ENCODE data around the gene JMJD1C. TPM values are rescaled to one million over a fixed set of nuclear protein-coding genes. Genes with fewer than 3 reads are reported as not detected.

JMJD1C gene
- total RNA-seq (2021; ENCODE audit: unreplicated experiment) (66.3 TPM), Bru-seq, nascent RNA (percentile 95 among the genes with signal in this experiment), BruChase-seq, experiment 1, labeled RNA remaining after a 6-hour chase (percentile 79 among the genes with signal in this experiment), BruChase-seq, experiment 2, labeled RNA remaining after a 2-hour chase (percentile 89 among the genes with signal in this experiment)
- polyA plus RNA-seq (2012) = 12.5 and 19.0 TPM in 2 replicates
- long read RNA-seq, partial matches to known transcripts = 29 of 42 reads
- long read RNA-seq, other reads (novel, unspliced or antisense) = 13 of 42 reads

DNA sequence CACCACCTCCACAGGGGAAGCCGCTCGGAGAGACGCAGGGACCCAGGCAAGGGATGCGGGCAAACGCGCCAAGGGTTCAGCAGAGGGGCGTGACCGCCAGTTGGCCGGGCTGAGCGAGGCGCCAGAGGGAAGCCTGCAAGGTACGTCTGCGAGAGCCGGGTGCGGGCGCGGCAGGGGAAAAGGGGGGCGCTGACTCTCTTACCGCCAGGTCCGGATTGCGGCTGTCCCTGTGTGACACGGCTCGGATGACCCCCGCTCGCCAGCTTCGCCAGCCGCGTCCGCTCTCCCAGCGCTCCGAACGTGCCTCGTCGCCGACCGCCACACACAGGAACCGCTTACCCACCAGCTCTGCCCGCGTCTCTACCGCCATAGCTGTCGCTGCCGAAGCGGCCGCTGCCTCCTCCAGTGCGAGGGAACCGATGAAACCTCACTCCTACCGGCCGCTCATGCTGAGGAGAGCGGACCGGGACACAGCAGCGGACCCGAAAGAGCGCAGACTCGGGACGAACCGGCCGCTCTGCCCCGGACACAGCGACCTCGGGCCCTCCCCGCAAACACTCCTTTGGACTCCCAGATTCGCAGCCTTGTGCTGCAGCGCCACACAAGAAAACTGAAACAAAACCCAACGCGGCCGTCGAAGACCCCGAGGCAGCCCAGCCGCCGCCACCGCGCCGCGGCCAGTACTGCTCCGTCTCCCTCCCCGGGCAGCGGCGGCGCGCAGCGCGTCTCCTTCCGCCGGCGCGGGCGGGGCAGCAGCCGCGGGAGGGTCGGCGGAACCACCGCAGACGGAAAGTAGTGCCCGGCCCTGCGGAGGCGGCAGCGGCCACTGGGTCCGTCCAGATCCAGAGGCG, at the start of gene JMJD1C:
TSS of gene JMJD1C (minus strand) at position 685 of the 851 bp plus-strand sequence. CDS start at position 370, 315 bp downstream.
- H4K20me1 ChIP-seq (ENCODE audit: insufficient read depth) = peaks cover 11% of the 10 kb centered on the region; the same call in 1 of the 2 replicates
- DNase-seq (ENCODE audit: low read depth, low spot score) (peak; percentile 72), ATAC-seq (peak; percentile 82)
- peak within 1 kb of the TSS; percentile 79 for H3K9ac ChIP-seq (ENCODE audit: low read length)
- ChIA-PET POLR2A (interaction anchor here (0.6 to 1.4 kb wide), 4 partner anchors 11 to 164 kb away, joined by 3 to 5 read pairs (median 3); no protein-coding TSS in a partner anchor), RAD21 (ENCODE audit: low non-redundant PET in 1 of 2, low total read pairs in 2 of 2, uncharacterized antibody in 2 of 2, unreplicated experiment in 2 of 2) (no interaction called here), CTCF (no interaction called here)
- H3K27ac ChIP-seq (ENCODE audit: low read depth, low read length) = peak within 1 kb of the TSS; percentile 79
- peak within 1 kb of the TSS; percentile 77 for H3K4me2 ChIP-seq (ENCODE audit: low read length)
- H3K4me1 ChIP-seq (ENCODE audit: control insufficient read depth in 1 of 2, insufficient read depth in 2 of 2, low read length in 2 of 2) = peaks cover 10 to 24% of the 10 kb centered on the region in 2 experiments; a peak in 3 of 4 replicates
- H2AFZ ChIP-seq (ENCODE audit: low read depth, low read length, poor library complexity, severe bottlenecking) = no peak within 1 kb of the TSS
- no peaks in the 10 kb centered on the region for H3K27me3 ChIP-seq (ENCODE audit: insufficient read depth, low read length)
- H3K9me3 ChIP-seq (ENCODE audit: control insufficient read depth in 1 of 2, insufficient read depth in 1 of 2, low read depth in 1 of 2, low read length in 2 of 2) = no peaks in the 10 kb centered on the region
- peaks cover 90% of the 10 kb centered on the region for H3K79me2 ChIP-seq (ENCODE audit: insufficient read depth, low read length)
- no peaks in the 10 kb centered on the region for H3K9me2 ChIP-seq (ENCODE audit: insufficient read depth)
- H3K36me3 ChIP-seq (ENCODE audit: control insufficient read depth in 1 of 2, insufficient read depth in 2 of 2, low read length in 2 of 2) = no peaks in the 10 kb centered on the region
- intact Hi-C loops (cut with micrococcal nuclease) = loop anchor here (1.0 to 10.0 kb wide), 4 partner anchors 57 to 249 kb away; no protein-coding TSS in a partner anchor
- BruUV-seq (replicated peaks) = no TSS peak
- peak within 1 kb of the TSS; percentile 78 to 88 for H3K4me3 ChIP-seq (replicated peaks in 1 of 2; ENCODE audit: low read depth in 1 of 2, low read length in 2 of 2)
- no peak for TF ChIP-seq ELF1 (IDR thresholded peaks at IDR 0.05; ENCODE audit: borderline replicate concordance, low read depth)
- TF ChIP-seq YY1 (IDR thresholded peaks at IDR 0.05; ENCODE audit: extremely low read depth, insufficient replicate concordance, low read depth, low read length) = peak; percentile 63
- peak; percentile 74 for TF ChIP-seq MAX (IDR thresholded peaks at IDR 0.05)
- TF ChIP-seq, protein P1, sequence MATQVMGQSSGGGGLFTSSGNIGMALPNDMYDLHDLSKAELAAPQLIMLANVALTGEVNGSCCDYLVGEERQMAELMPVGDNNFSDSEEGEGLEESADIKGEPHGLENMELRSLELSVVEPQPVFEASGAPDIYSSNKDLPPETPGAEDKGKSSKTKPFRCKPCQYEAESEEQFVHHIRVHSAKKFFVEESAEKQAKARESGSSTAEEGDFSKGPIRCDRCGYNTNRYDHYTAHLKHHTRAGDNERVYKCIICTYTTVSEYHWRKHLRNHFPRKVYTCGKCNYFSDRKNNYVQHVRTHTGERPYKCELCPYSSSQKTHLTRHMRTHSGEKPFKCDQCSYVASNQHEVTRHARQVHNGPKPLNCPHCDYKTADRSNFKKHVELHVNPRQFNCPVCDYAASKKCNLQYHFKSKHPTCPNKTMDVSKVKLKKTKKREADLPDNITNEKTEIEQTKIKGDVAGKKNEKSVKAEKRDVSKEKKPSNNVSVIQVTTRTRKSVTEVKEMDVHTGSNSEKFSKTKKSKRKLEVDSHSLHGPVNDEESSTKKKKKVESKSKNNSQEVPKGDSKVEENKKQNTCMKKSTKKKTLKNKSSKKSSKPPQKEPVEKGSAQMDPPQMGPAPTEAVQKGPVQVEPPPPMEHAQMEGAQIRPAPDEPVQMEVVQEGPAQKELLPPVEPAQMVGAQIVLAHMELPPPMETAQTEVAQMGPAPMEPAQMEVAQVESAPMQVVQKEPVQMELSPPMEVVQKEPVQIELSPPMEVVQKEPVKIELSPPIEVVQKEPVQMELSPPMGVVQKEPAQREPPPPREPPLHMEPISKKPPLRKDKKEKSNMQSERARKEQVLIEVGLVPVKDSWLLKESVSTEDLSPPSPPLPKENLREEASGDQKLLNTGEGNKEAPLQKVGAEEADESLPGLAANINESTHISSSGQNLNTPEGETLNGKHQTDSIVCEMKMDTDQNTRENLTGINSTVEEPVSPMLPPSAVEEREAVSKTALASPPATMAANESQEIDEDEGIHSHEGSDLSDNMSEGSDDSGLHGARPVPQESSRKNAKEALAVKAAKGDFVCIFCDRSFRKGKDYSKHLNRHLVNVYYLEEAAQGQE (IDR thresholded peaks at IDR 0.05; ENCODE audit: low read depth) = no peak
- TF ChIP-seq POLR2AphosphoS5 (IDR thresholded peaks at IDR 0.05; ENCODE audit: low read depth, low read length) = peak; percentile 76
- no peak for TF ChIP-seq ZNF274 (IDR thresholded peaks at IDR 0.05; ENCODE audit: low read depth, low read length)
- TF ChIP-seq, protein P2, sequence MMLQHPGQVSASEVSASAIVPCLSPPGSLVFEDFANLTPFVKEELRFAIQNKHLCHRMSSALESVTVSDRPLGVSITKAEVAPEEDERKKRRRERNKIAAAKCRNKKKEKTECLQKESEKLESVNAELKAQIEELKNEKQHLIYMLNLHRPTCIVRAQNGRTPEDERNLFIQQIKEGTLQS (IDR thresholded peaks at IDR 0.05) = no peak
- peak; percentile 66 for TF ChIP-seq TCF7L2 (IDR thresholded peaks at IDR 0.05; ENCODE audit: borderline replicate concordance, extremely low read depth, insufficient read depth, insufficient read length)
- no peak for TF ChIP-seq EZH2phosphoT487 (IDR thresholded peaks at IDR 0.05; ENCODE audit: borderline replicate concordance)
- peak; percentile 78 for TF ChIP-seq SIN3A (IDR thresholded peaks at IDR 0.05; ENCODE audit: low read depth)
- TF ChIP-seq JUND (IDR thresholded peaks at IDR 0.05) = peak; percentile 48
- peak; percentile 45 for TF ChIP-seq ZFX (IDR thresholded peaks at IDR 0.05)
- TF ChIP-seq ZBTB33 (IDR thresholded peaks at IDR 0.05; ENCODE audit: extremely low read depth, insufficient replicate concordance, low read length) = peak; percentile 50
- TF ChIP-seq RAD21 (IDR thresholded peaks at IDR 0.05; ENCODE audit: low read depth) = peak; percentile 26; the same call in 1 of the 2 replicates
- TF ChIP-seq, protein P3, sequence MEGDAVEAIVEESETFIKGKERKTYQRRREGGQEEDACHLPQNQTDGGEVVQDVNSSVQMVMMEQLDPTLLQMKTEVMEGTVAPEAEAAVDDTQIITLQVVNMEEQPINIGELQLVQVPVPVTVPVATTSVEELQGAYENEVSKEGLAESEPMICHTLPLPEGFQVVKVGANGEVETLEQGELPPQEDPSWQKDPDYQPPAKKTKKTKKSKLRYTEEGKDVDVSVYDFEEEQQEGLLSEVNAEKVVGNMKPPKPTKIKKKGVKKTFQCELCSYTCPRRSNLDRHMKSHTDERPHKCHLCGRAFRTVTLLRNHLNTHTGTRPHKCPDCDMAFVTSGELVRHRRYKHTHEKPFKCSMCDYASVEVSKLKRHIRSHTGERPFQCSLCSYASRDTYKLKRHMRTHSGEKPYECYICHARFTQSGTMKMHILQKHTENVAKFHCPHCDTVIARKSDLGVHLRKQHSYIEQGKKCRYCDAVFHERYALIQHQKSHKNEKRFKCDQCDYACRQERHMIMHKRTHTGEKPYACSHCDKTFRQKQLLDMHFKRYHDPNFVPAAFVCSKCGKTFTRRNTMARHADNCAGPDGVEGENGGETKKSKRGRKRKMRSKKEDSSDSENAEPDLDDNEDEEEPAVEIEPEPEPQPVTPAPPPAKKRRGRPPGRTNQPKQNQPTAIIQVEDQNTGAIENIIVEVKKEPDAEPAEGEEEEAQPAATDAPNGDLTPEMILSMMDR (IDR thresholded peaks at IDR 0.05 in 2 of 3, conservative IDR thresholded peaks at IDR 0.05 in 1 of 3; ENCODE audit: borderline replicate concordance in 1 of 3, insufficient read depth in 1 of 3, low read depth in 2 of 3, low read length in 2 of 3) = no peak

Data from HCT116 (cell line).